Stimulated activated CD8-positive, alpha-beta memory T cell treated with anti-CD3 and anti-CD28 coated beads, Interleukin-15, amount 100 ng/mL, for 1 hour (primary cell): ENCODE results near the gene SH3GLB1.
"Not testable (repeated sequence)": the region's sequence is repeated elsewhere in the genome, so short reads cannot be mapped to it uniquely, and the experiment has no call there.

ENCODE experiments used
- DNase-seq: peaks from one replicate; pipeline ENCODE4 v3.0.0-alpha.2; 2020; ENCODE audit warnings: low read depth

SH3GLB1 gene

GRCh38 chr1:86704458-86704971 is at the start of gene SH3GLB1:
Gene SH3GLB1 (plus strand): TSS chr1:86704576. CDS start chr1:86704900, 324 bp downstream.
- DNase-seq = peak; percentile 79

DNA sequence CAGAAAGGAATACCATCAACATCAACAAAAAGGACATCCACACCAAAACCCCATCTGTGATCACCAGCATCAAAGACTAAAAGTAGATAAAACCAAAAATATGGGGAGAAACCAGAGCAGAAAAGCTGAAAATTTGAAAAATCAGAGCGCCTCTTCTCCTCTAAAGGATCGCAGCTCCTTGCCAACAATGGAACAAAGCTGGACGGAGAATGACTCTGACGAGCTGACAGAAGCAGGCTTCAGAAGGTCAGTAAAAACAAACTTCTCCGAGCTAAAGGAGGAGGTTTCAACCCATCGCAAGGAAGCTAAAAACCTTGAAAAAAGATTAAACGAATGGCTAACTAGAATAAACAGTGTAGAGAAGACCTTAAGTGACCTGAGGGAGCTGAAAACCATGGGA is 46.0 kb upstream of the SH3GLB1 start:
- DNase-seq = not testable (repeated sequence)

GRCh38 chr1:86666368-86666767 is 38.0 kb upstream of the SH3GLB1 start:
- DNase-seq = no peak

DNA sequence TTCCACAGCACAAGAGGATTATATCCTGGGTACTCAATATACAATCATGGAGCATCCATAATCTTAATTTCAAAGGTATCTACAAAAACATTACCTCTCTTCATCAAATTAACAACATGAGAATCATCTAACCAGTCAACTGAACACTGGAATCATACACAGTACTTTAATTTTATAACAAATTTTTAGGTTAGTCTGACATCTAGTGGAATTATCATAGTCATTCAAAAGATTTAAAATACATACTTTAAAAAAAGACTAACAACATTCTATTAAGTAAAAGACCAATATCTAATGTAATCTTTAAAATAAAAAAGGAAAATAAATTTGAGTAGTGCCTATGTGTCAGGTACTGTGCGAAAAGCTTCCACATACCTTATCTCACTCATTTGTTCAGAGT is 16.8 kb upstream of the SH3GLB1 start:
- no peak for DNase-seq

DNA sequence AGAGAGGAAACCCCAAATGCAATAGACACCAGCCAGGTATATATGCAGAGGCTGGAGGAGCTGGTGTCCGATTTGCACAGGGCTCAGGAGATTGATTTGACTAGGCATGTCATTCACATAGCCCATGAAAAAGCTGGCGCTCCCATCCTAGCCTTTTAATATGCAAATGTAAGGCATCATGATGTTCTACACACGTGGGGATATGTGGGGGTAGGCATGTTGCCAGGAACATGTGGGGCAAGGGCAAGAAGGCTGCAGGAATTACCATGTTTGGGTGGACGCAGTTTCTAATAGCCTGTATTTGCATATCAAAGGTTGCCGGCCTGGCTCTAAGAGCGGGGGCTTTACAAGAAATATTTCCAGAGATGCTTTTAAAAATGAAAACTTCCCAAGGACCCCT is 11.7 kb upstream of the SH3GLB1 start:
- no peak for DNase-seq

DNA sequence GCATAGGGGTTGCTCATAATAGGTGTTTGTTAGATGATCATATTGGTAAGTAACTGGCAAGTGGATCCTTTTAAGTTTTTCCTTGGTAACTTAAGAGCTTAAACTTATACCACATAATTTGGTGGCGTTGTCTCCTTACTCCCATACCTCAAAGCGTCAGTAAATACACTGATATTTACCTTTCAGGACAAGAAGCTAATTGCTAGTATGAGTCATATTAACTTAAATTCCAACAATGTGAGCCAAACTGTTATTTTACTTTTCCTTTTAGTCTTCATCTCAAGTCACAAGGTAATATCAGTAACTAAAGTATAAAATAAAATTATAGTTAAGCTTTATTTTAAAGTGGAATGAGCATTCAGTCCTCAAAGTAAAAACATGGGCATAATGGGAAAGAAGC is 9.0 kb upstream of the SH3GLB1 start:
- DNase-seq = no peak

GRCh38 chr1:86696522-86696921 is 7.9 kb upstream of the SH3GLB1 start:
- DNase-seq = no peak

DNA sequence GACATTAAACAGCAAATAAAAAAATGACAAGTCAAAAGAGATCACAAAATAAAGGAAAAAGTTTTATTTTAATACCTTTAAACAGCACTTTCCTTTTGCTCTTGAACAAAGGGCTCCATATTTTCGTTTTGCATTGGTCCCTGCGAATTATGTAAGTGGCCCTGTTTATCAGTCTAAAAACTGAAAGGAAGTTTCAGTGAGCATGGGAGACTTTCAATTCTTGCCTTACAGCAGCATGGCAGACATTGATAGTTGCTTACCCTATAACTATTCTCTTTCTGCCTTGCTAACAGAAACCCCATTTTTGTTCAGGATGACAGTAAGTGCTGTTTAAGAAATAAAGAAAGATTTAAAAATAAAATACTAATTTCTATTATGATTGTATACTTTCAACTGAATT is 5.2 kb upstream of the SH3GLB1 start:
- no peak for DNase-seq

DNA sequence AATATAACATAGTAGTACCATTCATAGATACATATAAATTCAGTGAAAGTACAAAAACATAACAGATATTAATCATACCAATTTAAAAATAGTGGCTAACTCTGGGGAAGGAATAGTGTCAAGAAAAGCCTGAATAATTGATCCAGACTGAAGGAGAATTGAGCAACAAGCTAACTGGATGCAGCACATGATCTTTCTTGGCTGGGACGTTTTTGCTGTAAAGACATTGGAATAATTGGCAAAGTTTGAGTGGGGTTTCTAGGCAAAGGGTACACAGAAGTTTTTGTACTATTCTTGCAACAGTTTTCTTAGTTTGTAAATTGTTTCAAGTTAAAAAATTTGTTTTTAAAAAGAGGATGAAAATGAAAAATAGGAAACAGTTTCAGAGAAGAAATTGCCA is 2.6 kb upstream of the SH3GLB1 start:
- no peak for DNase-seq

- DNase-seq = not testable (repeated sequence)
These were observed 1.4 kb upstream of the SH3GLB1 start for GRCh38 chr1:86702954-86703494.

DNA sequence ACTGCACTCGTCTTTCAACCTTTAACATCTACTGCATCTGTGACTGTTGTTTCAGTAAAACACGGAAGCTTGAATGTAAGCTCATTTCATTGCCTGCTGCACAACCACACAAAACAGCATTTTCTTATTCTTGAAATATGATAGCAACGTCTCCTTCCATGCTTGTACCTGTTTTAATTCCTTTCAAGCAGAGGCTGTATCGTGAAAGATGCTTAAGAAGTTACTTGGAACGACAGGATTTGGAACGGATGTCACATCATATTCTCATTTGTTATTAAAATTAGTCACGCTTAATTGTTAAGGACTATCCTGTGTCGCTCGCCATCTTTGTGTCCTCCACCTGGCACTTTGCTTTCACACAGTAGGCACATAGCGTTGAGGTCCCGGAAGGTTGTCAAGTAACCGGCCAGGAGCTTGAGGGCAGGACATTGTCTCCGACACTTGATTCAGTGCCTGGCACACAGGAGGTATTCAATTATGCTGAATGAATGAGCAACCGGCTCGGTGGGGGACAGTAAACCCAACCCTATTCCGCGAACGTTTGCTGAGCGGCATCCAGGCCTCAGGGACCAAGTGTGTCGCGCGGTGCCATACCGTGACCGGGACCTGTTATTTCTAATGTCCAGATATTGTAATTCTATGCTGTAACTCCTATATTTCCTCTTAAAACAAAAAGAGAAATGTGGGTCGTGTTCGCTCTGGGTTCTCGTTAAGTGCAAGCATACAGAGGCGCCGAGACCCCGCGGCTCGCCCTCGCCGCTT is 499 bp upstream of the SH3GLB1 start:
- no peak for DNase-seq

DNA sequence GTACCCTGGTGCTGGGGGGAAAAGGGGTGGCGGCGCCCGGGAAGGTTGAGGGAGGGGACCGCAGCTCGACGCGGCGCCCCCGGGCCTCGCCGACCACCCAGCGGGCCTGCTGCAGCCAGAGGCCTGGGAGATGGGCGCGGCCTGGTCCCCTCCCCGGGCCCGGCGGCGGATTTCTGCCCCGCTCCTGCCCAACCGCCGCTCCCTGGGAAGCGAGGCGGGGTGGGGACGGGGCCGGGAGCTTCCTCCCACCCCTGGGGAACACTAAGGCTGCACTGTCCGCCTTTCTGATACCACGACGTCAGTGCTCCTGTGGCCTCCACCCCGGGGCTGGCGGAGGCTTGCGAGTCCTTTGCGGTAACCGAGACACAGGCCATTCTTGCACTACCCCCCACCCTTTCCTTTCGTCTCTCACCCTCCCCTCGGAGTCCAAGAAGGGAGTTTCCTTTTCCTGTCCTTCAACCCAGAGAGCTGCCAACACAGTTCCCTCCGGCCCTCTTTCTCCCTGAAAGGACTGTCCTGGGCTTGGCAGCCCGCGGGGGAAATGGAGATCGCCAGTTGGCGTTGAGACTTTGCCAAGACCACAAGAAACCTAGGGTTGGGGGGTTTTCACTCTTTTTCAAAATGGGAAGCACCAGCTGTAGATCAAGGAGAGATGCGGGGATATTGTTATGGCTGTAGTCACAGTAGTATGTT is 742 bp downstream of the SH3GLB1 start:
- peak; percentile 4 for DNase-seq

- DNase-seq = no peak
These were observed 1.2 kb downstream of the SH3GLB1 start for GRCh38 chr1:86705665-86705985.

DNA sequence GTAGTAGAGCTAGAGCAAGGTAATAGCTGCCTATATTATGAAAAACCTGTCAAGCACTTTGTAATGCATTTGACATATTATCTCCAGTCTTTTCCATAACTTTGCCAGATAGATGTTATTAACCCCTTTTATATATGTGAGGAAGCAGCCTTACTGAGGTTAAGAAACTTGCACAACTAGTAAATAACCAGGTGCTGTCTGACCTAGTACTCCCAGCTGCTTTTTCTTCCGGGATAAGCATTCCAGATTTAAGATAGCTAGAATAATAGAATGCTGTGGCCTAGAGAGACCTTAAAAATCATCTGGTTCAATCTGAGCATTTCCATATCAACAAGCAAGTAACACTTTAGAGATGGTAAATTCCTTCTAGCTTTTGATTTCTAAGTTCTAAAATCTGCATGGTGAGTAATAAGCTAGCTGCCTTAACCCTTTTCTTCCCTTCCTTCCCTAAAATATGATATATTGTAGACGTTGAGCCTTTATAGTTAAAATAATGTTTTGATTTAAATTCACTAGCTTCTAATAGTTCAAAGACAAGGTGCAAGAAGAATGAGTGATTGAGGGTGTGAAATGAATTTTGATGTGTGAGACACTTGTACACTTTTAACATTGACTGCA is 1.8 kb downstream of the SH3GLB1 start:
- DNase-seq = no peak

- no peak for DNase-seq
These were observed 4.5 kb downstream of the SH3GLB1 start for GRCh38 chr1:86708920-86709319.

GRCh38 chr1:86712088-86712860 is 7.9 kb downstream of the SH3GLB1 start:
- DNase-seq = no peak

DNA sequence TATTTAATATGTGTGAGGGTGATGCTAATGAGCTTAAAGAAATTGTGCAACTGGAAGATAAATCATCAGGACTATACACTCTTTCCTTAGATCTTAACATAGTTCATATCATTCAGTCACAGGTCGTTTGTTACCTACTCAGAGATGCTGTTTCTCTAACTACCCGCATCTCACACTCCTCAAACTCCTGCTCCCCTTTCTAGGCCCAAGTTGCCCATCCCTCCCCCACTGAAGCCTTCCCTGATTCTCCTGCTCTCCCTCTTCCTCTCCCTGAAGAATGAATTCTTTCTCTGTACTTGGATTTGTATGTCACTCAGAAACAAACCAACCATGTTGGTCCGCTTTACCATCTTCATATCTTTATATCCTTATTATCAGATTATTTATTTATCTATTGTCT is 9.1 kb downstream of the SH3GLB1 start:
- no peak for DNase-seq

DNA sequence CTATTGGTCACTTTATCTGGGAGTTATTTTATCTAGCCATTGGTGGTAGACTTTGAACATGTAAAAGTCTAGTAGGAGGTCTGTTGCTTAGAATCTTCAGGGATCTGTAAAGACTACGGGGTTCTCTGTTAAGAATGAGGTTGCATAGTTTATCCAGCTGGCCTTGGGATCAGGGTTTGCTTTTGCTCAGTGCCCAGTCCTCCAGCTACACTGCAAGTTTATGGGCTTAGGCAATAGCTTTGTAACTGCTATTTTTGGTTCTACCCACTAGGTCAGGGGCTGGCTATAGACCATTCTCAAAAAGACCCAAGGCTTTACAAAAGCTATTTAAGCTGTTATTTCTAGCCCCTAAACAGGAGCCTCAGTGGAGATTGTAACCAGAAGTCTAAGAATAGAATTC is 9.8 kb downstream of the SH3GLB1 start:
- DNase-seq = no peak

DNA sequence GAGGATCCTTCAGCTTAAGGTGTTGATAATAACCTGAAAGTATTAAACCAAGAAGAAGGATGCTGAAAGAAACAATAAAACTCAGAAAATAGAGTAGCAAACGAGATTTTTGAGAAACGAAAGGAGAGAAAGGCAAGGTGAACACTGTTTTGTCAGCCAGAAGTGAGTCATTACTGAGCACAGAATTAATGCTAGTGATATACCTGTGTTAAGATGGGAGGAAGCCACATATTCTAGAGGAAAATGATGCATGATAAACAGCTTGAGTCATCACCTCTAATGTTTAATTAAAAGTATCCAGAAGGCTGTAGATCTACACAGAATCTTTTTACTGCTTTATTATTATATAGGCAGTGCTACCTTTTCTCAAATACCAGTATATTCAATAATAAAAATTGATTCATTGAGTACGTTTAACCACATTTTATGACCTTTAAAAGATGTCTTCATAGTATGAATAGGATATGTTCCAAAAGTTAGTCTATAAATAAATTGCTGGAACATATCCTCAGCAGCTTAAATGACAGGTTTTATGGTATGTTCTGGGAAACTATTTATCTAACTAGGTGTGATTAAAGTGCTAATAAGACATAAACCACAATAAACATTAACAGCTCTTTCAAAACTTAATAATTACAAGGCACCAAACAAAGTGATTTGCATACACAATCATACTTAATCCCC is 10.3 kb downstream of the SH3GLB1 start:
- no peak for DNase-seq

DNA sequence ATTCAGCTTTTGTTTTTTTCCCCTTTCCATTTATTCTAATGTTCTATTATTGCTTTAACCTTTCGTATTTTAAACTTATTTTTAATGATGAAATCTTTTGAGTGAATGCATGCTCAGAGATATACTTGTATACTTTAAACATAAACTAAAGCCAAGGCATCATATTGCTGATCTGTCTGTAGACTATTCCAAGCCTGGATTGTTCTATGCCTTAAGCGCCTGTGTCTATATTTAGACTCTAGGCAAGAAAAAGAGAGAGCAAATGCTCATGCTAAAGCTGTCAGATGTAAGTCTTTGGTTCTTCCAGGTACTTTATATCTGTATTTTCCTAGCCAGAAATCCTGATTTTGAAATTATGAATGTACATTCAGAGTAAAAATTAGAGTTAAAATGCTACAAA is 14.4 kb downstream of the SH3GLB1 start:
- DNase-seq = no peak

GRCh38 chr1:86731416-86731815 is 27.0 kb downstream of the SH3GLB1 start:
- DNase-seq = no peak

- DNase-seq = no peak
These were observed 29.0 kb downstream of the SH3GLB1 start for GRCh38 chr1:86733340-86733739.
